Activated CD4-positive, alpha-beta T cell treated with anti-CD3 and anti-CD28 coated beads, Interleukin-2, amount 50 U/mL, for 16 hours (primary cell): ENCODE data around the gene PARVG.

ENCODE experiments used
- DNase-seq: peaks from one replicate; pipeline ENCODE4 v3.0.0-alpha.2; 2020

The PARVG gene

DNA sequence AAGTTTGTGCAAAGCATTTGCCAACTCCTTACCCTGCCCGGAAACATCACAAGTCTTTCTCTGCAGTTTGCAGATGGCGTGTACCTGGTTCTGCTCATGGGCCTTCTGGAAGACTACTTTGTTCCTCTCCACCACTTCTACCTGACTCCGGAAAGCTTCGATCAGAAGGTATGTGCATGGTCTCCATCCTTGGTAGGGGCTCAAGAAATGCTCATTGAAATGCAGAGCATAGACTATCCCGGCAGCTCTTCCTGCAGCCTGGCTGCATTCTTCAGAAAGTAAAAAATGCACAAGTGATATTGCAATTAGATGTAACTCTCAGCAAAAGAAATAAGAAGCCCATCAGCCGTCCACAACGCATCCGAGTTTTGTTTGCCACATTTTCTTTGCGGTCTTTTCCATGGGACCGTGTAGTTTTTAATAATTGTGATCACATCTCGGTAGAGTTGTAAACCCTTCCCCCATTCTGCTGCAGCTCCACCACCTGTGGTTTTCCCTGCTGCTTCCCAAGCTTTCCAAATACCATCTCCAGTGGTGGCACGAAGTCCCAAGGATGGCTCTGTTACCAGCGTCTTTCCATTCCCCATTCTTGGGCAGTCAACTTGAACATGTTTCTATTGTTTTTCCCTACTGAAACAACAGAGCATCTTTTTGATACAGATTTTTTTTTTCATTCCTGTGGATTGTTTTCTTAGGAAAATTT is 22.7 kb upstream of the PARVG start:
- DNase-seq, result no peak

DNA sequence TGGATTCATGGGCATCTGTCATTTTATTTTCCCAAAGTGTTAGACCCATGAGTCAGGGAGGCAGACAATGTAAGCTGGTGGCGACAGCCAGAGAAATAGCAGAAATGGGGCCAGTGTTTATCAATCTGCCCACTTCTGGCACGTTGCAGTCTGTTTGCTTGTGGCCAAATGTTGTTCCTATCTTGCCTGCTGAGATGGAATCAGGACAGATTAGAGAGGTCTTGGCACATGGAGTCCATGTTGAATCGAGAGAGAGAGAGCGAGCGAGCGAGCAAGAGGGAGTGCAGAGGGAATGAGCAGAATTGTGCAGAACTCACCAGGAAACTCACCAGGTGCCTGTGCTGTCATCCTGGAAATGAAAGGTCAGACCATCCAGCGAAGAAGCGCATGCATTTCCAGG is 21.9 kb upstream of the PARVG start:
- no peak for DNase-seq

DNA sequence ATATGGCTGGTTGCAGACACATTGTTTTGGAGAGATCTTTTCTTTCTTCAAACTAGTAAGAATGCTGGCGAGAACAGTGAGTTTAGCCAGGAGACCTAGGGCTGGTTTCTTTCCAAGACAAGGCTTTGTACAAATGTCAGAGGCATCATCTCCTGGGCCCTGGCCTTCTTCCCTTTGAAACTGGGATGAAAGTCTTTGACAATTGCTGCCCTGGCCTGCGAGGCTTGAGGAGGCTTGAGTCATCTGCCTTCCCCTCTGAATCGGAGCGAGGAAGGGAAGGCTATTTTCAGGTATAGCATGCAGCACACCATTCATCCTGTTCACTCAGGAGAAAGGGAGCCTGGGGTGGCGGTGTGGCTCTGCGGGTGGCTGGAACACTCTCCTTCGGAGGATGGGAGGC is 21.5 kb upstream of the PARVG start:
- no peak for DNase-seq

DNA sequence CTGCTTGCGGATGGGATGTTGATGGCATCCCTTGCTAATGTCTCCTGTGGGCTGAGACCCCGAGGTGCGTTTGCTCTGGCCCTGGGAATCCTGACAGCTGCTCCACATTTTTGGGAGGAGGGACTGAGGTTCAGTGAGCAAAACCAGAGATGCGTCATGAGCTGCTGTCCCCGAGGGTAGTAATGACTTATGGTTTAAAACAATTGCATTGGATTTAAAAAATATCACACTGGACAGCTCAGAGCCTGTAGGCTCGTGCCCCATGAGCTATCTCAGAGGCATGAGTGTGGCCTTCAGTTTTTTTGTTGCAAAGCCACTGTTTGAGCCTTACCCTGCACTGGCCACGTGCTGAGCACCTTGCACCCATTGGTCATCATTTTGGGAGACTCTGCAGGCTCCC is 20.9 kb upstream of the PARVG start:
- no peak for DNase-seq

DNA sequence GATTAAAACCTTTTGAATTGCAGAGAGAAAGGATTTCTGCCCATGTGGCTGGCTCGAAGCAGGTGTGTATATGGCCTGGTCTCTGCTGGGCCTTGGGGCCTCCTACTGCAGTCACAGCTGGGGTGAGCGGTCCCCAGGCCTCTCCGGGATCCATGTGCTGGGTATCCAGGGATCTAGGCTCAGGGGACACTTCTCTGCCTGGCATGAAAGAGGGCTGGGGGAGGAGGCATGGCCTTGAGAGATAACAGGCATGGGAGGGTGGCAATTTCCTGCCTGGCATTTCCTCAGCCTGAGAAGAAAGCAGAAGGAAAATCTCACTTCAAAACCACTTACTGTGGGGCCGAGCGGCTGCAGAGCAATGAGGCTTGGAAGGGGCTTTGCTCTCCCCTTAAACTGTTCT is 20.3 kb upstream of the PARVG start:
- no peak for DNase-seq

DNA sequence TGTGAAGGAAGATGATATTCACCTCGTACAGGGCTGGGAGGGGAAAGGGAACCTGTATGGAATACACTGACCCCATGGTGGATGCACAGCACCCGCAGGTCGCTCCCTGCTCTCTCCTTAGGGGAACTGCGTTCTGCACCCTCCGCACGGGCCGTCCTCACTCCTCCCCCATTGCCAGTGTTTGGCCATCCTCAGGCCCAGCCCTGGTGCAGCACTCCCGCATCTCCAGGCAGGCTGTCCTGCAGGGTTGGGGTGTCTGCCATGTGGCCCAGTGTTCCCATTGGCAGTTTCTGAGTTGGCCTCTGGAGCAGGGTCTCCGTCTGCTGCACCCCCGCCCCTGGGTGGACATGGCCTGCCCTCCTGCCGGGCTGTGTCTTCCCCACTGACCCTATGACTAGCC is 19.1 kb upstream of the PARVG start:
- DNase-seq, result no peak

DNA sequence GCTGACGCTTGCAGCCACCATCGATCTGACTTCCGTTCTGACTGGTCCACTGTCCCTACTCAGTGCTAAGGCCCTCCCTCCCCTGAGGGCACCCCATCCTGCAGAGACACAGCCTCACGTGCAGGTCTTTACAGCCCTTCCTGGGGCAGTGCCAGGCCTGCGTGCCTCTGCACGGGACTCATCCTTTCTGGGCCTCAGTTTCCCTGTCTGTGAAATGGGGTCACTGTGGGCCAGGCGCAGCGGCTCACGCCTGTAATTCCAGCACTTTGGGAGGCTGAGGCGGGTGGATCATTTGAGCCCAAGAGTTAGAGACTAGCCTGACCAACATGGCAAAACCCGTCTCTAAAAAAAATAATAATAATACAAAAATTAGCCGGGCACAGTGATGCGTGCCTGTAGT is 17.8 kb upstream of the PARVG start:
- no peak for DNase-seq

DNA sequence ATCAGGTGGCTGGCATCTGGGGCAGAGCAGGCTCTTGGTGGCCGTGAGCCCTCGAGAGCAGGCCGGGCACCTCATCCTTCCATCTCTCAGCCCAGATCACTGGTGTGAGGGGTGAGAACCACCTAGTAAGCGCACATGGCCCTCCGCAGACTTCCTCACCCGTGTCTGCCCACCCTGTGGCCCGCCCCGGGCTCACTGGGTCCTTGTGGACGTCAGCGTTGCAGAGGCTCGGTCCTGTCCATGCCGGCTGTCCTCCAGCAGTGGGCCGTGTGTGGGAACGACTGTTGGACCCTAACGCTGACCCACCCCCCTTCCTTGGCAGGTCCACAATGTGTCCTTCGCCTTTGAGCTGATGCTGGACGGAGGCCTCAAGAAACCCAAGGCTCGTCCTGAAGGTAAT is 17.2 kb upstream of the PARVG start:
- no peak for DNase-seq

DNA sequence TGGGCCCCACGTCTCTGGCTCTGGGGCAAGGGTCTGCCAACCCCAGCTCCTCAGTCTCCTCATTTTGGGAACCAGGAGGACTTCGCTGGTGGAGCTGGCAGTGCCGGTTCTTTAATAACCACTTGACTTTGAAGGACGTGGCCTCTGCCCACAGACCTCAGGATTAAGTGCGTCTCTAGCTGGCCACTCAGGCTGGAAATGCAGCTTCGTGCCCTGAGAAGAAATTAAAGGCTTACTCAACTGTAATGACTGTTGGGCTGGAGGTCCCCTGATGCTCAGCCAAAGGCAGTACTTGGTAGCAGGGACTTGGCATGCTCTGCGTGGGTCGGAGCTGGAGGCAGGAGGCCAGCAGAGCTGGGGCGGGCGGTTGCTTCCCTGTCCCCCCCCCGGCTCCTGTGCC is 16.7 kb upstream of the PARVG start:
- DNase-seq, result no peak

DNA sequence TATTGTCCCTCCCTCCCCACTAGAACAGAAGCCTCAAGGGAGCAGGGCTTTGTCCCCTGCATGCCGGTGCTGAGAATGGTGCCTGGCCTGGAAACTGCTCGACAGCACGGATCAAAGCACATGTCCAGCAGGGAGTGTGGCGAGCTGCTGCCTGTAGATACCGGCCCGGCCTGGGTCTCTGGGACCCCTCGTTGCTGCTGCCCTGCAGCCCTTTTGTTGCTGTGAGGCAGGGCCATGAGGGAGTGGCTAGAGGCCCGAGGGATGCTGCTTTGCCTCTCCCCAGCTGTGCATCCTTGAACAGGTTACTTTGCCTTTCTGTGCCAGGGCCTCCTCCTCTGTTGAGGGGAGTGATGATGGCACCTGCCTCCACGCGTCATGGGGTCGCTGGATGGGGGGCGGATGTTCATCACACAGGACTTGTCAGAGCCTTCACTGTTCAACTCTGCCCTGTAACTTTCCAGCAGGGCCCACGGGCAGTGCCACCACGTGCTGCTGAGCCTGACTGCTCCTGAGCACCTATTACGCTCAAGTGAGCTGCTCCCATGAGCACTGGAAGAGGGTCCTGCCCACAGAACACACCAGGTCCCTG is 15.3 kb upstream of the PARVG start:
- DNase-seq, result no peak

DNA sequence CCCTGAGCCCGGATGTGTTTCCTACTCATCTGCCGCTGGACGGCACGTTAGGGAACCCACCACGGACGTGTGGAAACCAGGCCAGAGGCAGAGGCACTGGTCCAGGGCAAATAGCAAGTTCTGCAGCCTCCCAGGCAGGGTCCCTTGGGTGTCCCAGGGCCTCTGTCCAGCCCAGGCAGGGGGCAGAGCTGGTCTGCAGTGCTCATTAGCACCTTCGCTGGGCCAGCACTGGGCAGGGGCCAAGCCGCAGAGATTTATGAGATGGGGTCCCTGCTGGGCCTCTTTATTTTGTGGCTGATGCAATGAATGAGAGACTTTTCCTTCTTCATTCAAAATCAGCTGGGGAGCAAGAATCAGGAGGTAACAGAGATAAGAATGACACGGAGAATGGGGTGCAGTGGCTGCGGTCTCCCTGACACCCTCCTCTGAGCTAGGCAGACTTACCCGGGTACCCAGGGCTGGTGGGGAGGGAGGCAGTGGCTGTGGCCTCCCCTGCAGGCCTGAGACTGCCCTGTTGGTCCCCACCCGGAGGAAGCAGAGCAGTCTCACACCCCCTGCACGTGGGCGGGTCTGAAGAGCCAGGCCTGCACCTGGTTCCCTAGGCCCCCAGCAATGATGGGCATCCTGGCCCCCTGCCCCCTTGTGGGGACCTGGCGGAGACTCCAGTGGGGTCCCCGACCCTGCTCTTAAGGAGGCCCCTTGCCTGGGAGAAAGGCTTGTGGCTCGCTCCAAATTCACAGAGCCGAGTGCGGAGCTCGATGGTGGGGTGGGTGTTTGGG is 14.0 kb upstream of the PARVG start:
- no peak for DNase-seq

DNA sequence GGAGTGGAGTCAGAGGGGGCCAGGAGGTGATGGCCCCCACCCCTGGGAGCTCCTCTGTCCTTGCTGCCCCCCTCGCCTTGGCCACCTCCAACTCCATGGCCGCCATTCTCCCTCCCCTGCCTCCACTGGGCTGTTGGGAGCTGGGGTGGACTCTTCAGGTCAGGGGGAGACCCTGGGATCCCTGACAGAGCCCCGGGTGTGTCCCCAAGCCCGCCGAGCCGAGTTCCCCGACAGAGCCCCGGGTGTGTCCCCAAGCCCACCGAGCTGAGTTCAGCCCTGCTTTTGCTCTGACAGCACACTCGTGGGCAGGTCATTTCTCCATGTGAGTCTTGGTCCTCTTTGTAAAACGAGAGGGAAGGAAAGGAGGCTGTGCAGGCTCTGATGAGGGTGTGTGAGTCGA is 13.2 kb upstream of the PARVG start:
- DNase-seq, result no peak

DNA sequence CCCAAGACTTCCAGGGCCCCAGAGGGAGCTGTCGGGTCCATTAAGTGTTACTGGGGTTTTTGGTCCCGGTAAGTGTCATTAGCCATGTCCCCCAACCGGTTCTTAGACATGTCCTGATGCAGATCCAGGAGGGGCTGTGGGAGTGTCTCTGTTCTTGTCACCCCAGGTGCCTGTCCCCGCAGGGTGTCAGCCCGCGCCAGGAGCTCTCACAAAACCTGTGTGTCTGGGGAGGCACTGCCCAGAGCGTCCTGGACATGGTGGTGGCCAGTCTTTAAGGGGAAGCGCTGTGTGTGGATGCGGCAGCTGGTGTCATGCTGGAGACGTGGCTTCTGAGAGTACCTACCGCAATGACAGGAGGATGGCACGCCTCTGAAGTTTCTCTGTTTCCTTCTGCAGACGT is 12.5 kb upstream of the PARVG start:
- DNase-seq, result no peak

DNA sequence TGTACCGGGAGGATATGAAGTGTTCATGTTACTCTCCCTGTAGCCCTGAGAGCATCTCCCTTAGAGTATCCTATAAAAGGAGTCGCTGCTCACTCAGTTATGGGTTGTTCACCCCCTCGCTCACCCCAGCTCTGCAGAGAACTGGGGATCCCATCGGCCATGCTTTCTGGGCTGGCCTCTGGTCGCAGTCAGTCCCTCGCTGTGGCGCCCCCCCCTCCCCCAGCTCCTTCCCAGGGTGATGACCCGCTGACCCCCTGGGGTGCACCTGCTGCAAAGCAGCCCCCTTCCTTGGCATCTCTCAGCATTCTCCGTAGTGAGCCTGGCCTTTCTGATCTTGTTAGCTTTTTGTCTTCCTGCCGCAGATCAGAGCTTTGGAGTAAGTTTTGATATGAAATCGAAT is 10.3 kb upstream of the PARVG start:
- no peak for DNase-seq

DNA sequence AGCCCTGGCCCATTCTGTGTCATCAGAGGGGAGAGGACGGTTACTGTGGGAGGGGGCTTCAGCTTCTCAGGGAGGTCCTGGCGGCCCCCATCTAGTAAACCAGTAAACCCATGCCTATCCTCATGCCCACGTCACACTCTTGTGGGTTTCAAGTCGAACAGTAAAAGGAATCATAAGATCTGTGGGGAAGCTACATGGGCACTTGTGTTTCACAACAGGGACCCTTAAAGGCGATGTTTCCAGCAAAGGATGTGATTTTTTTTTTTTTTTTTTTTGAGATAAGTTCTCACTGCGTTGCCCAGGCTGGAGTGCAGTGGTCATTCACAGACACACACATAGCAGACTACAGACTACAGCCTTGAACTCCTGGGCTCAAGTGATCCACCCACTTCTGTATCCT is 9.2 kb upstream of the PARVG start:
- no peak for DNase-seq

DNA sequence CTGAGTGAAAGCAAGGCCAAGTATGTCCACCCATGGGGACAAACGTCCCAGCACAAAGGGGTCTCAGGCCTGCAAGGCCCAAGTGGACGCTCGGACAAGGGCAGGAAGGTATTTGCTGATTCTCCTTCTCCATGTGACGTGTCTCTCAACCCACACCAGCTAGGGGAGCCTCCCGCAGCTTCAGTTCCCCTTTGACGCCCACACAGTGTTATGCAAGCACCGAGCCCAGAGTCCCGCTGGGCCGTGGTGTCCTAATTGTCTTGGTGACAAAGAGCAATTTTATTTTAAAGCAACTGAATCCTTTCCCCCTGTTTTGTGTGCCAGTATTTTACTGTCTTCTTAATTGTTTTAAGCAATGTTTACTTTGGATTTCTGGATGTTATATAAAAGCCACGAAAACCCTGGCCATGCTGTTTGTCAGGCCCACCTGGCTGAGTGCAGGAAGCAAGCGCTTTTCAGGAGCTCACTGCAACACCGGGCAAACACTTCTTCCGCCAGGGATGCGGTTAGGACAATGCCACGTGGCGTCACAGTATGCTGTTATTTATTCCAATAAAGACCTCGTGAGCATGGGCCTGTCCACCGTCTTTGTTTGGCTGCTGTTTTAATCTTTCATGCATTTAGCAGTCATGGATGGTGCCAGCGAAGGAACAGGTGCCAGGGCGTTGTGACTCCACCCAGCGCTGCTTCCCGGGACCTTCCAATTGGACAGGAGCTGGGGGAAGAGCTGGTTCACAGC is 8.2 kb upstream of the PARVG start:
- no peak for DNase-seq

DNA sequence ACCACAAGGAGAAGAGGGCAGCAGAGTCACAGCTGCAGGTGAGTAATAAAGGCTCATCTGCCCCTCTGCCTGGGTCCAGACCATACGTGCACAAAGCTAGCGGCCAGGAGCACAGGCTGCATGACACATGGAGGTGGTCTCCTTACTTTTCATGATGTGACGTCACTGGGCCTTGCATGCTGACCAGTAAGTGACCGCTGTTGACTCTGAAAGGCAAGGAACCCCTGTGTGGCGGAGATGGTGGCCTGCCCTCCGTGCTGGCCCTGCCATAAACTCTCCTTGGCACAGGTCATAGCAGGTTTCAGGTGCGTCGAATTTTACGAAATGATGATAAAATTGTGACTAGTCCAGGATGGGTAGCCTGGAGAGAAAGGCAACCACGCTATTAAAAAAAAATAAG is 7.6 kb upstream of the PARVG start:
- DNase-seq, result no peak

DNA sequence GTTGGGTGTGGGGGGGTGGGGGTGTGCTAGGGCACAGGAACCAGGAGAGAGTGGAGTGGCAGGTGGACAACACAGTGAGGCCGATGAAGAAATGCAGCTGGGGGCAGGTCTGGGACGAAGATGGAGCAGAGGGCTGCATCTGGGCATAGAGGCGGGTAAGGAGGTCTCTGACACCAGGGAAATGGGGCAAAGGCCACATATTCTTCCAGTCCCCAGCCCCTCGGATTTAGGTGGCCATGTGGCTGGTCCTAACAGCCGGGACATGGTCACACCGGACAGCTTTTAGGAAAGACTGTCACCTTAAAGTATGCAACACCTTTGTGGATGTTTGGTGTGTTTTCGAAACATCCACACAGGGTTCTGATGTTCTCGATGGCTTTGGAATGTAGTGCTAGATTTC is 5.0 kb upstream of the PARVG start:
- DNase-seq, result no peak

DNA sequence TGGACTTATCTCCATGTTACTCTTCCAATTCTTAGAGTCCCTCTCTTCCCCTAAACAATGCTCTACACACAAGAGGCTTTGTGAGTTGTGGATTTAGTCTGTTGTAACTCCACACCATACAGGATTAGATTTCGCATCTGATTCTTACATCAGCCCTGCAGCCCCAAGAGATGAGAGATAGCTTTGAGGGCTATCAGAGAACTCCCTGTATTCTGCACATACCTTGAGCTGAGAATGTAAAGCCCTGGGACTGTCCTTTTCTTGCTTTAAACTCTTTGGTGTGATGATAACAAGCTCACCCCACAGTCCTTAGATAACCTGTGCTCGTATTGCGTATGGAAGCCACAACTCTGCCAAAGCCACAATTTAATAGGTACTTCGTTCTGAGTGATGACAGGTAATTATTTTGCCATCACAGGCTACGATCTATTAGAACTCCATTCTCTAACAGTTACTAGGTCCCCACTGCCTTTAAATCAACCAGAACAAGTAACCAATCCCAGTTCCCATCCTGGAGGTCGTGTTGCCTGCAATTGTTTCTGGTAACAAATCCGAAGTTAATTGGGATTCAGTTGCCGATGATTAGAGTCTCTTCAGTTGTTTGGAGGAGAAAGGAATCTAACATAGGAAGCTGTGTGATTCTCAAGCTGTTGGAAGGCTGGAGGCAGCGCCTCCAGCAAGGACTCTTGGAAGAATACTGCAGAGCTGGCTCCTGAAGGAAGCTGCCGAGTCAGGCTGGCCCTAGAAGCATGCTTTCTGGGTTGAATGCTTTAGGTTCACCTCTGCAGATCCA is 1.3 kb upstream of the PARVG start:
- DNase-seq, result no peak

DNA sequence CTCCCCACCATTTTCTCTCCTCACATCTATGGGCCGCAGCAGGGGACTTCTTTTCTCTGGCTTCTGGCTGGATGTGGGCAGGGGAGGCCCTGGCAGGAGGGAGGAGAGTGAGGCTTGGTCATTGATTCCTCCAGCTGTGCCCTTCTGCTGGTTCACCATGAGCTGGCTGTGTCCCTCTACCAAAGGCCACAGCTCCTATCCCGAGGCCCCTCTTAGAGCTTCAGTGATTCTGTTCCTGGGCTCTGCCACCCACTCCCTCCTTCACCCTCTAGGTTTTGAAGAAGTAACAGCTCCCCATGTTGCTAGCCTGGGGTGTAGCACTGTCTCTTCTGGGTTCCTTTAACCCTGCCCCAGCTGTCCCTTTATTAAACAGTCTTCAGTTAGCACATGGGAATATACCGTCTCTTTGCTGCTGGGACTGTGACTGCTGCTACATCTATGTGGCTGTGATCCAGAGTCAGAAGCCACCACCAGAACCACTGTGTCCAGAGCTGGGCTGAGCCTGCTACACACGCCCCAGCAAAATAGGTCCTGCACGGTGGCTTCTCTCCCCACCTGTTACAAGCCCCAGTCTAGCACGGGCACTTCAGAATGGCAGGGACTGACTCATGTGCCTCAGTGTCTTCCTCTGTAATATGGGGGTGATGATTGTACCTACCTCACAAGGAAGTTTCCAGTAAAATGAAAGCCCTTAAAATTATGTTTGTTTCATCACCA is 578 bp upstream of the PARVG start:
- no peak for DNase-seq

DNA sequence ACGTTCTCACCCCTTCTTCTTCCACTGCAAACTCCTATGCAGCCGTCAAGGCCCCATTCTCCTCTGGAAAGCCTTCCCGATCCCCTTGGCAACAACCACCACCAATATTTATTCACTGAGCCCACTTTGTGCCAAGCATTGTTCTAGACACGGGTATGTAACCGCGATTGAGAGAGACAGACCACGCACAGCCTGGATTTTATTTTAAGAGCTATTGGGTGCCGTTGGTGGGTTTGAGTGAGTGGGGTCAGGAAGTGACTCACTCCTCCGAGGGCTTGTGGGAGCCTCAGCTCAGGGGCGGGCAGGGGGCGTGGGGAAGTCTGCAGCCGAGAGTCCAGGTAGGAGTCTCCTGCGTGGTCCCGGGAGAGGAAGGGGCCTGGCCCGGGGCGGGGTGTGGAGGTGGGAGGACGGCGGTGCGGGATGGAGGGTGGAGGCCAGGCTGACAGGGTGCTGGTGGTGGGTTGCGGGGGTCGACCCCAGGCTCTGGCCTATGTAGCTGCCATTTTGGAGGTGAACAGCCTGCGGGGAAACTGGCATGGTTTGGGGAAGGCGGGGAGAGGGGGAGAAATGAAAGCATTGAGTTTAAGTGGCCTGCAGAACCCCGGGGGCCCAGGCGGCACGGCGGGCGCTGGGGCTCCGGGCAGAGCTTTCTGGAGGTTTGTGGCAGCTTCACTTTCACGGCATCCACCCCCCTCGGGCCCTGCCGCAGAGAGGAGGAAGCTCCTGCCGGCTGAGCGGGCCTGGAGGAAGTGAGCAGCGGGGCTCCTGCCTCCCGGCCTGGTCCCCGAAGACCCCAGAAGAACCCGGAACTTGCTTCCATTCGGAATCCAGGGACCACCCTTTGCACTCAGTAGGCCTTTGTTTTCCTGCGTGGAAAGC is 547 bp downstream of the PARVG start:
- peak; percentile 64 for DNase-seq
